K562 (cell line): Measurements from ENCODE around the gene ATXN10. TPM values are rescaled to one million over a fixed set of nuclear protein-coding genes. Genes with fewer than 3 reads are reported as not detected.

ENCODE experiments used
- ATAC-seq: fragments of 200-7000 bp; cut with Tn5 transposase; 3 replicates; pipeline ENCODE4 v1.9.1; 2020; ENCODE audit warnings: moderate library complexity
- BruUV-seq: library from RNA; stranded (reverse); fragments of 400-500 nt; replicated peaks from 2 replicates; lab custom pipeline; 2021; lab: Mats Ljungman, UMichigan
- CTCF ChIA-PET: fragments of 300-600 bp; formaldehyde crosslinking; extraction: SDS; loops from one replicate; lab custom pipeline; 2021; ENCODE audit warnings: low intra/inter-chr PET ratio; lab: Yijun Ruan, JAX
- POLR2A ChIA-PET: fragments of 300-600, 350-650 bp; sonication (Branson Sonifier 250); formaldehyde crosslinking; extraction: SDS; loops from one replicate; lab custom pipeline; 2021; ENCODE audit warnings: antibody characterized with exemption, inconsistent platforms; lab: Yijun Ruan, JAX
- DNase-seq, 4 experiments: peaks; one replicate each; pipeline versions ENCODE4 v3.0.0 to v3.0.0-alpha.2; 2011 to 2018; ENCODE audit warnings: low spot score in 3 of 4, mixed read lengths in 3 of 4; ENCODE audit errors: extremely low read depth in 1 of 4
- FAIRE-seq: peaks from 2 replicates; lab custom pipeline; 2011; peaks lifted over from hg19 to GRCh38; lab: Jason Lieb, UNC
- H2AFZ ChIP-seq: 2 replicates; pipeline ENCODE4 v1.6.0; 2011; ENCODE audit warnings: low read depth, low read length, control low read depth, inconsistent platforms
- H3K27ac ChIP-seq: fragments of 200-600 bp; 3 replicates; pipeline ENCODE4 v1.8.0; 2011; ENCODE audit warnings: low read depth, mild to moderate bottlenecking, control low read depth, inconsistent platforms, low read length, moderate library complexity, mixed read lengths; ENCODE audit errors: extremely low read depth
- H3K27me3 ChIP-seq, 2 experiments: fragments of 300-600 bp in 1 of 2; 2 replicates in 1 of 2; 3 replicates in 1 of 2; pipeline versions ENCODE4 v1.6.0 to v1.8.0; 2011; ENCODE audit warnings: inconsistent platforms in 2 of 2, low read length in 2 of 2, mild to moderate bottlenecking in 1 of 2, mixed read lengths in 1 of 2, moderate library complexity in 1 of 2; ENCODE audit not compliant: control insufficient read depth in 2 of 2, insufficient read depth in 2 of 2
- H3K36me3 ChIP-seq: fragments of 300-600 bp; 3 replicates; pipeline ENCODE4 v1.8.0; 2011; ENCODE audit warnings: mild to moderate bottlenecking, low read length, inconsistent platforms; ENCODE audit not compliant: control insufficient read depth, insufficient read depth
- H3K4me1 ChIP-seq, 2 experiments: fragments of 200-600 bp in 1 of 2; replicated peaks in 1 of 2; 2 replicates in 1 of 2; 3 replicates in 1 of 2; pipeline versions ENCODE4 v1.5.1 to v1.8.0; 2011; ENCODE audit warnings: inconsistent platforms in 2 of 2, low read length in 2 of 2, mild to moderate bottlenecking in 1 of 2, mixed read lengths in 1 of 2, moderate library complexity in 1 of 2; ENCODE audit not compliant: control insufficient read depth in 2 of 2, insufficient read depth in 2 of 2
- H3K4me2 ChIP-seq: 2 replicates; pipeline ENCODE4 v1.6.1; 2011; ENCODE audit warnings: low read length, control low read depth, inconsistent platforms, mixed read lengths; ENCODE audit not compliant: insufficient read depth
- H3K4me3 ChIP-seq: fragments of 200-600 bp; sonication (generic), shearing (Covaris generic); 2 replicates; pipeline ENCODE4 v1.5.1; 2016; ENCODE audit warnings: control low read depth, inconsistent platforms
- H3K79me2 ChIP-seq: fragments of 200-600 bp; 3 replicates; pipeline ENCODE4 v1.8.0; 2011; ENCODE audit warnings: low read length, inconsistent platforms; ENCODE audit not compliant: control insufficient read depth, insufficient read depth
- H3K9ac ChIP-seq, 2 experiments: 2 replicates each; pipeline versions ENCODE4 v1.6.0 to v1.6.1; 2011; ENCODE audit warnings: low read depth in 2 of 2, low read length in 2 of 2, control low read depth in 1 of 2, inconsistent platforms in 1 of 2, mild to moderate bottlenecking in 1 of 2, mixed read lengths in 1 of 2; ENCODE audit not compliant: insufficient read depth in 1 of 2
- H3K9me1 ChIP-seq: one replicate; pipeline ENCODE4 v1.6.0; 2011; ENCODE audit warnings: inconsistent platforms, mild to moderate bottlenecking, low read length, moderate library complexity; ENCODE audit not compliant: control insufficient read depth, insufficient read depth
- H3K9me3 ChIP-seq: replicated peaks from 2 replicates; pipeline ENCODE4 v1.5.1; 2011; ENCODE audit warnings: low read depth, low read length, inconsistent platforms; ENCODE audit not compliant: control insufficient read depth, insufficient read depth
- H4K20me1 ChIP-seq: replicated peaks from 2 replicates; pipeline ENCODE4 v1.6.1; 2011; ENCODE audit warnings: low read length, inconsistent platforms, mixed read lengths; ENCODE audit not compliant: control insufficient read depth, insufficient read depth
- CREBBP ChIP-seq: IDR thresholded peaks from one replicate; pipeline ENCODE4 v1.6.1; 2012; ENCODE audit warnings: low read depth, mild to moderate bottlenecking, control low read depth, inconsistent platforms, low read length
- FUS ChIP-seq: fragments of 200-400 bp; formaldehyde crosslinking; optimal IDR thresholded peaks from 2 replicates; pipeline ENCODE3; 2017; ENCODE audit warnings: low read depth, low read length
- LEF1 ChIP-seq: fragments of 450-650 bp; IDR thresholded peaks from 2 replicates; pipeline ENCODE4 v1.6.1; 2016; ENCODE audit warnings: mild to moderate bottlenecking
- RBM17 ChIP-seq: fragments of 200-400 bp; formaldehyde crosslinking; IDR thresholded peaks from 2 replicates; pipeline ENCODE4 v1.6.1; 2017; ENCODE audit warnings: low read depth, mild to moderate bottlenecking, low read length, borderline replicate concordance
- STAT5B ChIP-seq: fragments of 250-450 bp; sonication (Bioruptor Pico); IDR thresholded peaks from 2 replicates; pipeline ENCODE4 v1.8.0; 2021; ENCODE audit warnings: mild to moderate bottlenecking, inconsistent platforms
- ZBTB1 ChIP-seq: sonication (generic); formaldehyde crosslinking; IDR thresholded peaks from 2 replicates; pipeline ENCODE4 v1.8.1; 2023; ENCODE audit warnings: missing genetic modification reagents, low read depth, mild to moderate bottlenecking, borderline replicate concordance
- ZBTB34 ChIP-seq: fragments of 250-450 bp; sonication (Bioruptor Pico); IDR thresholded peaks from 2 replicates; pipeline ENCODE4 v1.8.0; 2021; ENCODE audit warnings: mild to moderate bottlenecking, moderate library complexity
- ZBTB40 ChIP-seq, 2 experiments: fragments of 450-650 bp in 1 of 2; sonication (generic) in 1 of 2; formaldehyde crosslinking in 1 of 2; IDR thresholded peaks; 2 replicates each; pipeline versions ENCODE4 v1.7.1 to v1.9.0; 2016 to 2022; ENCODE audit warnings: inconsistent platforms in 1 of 2, mild to moderate bottlenecking in 1 of 2, missing genetic modification reagents in 1 of 2
- ZNF121 ChIP-seq: sonication (generic); formaldehyde crosslinking; conservative IDR thresholded peaks from 2 replicates; pipeline ENCODE4 v1.8.0; 2022; ENCODE audit warnings: missing genetic modification reagents
- ZNF431 ChIP-seq: sonication (generic); formaldehyde crosslinking; IDR thresholded peaks from 2 replicates; pipeline ENCODE4 v1.8.0; 2022; ENCODE audit warnings: mild to moderate bottlenecking, missing genetic modification reagents
- WGBS: fragments of 100-300 bp; shearing (Covaris generic); methylation state at CpG from one replicate; pipeline ENCODE4 v1.1.6; 2016; ENCODE audit warnings: low coverage, mixed read lengths; ENCODE audit not compliant: insufficient coverage; ENCODE audit errors: missing lambda C conversion rate; 5-methylcytosine and 5-hydroxymethylcytosine counted together
- in situ Hi-C: fragments of 300-500 bp; cut with MboI; formaldehyde crosslinking; loops from 4 replicates; pipeline ENCODE4 v1.15.0; 2018; ENCODE audit warnings: inconsistent platforms, mixed read lengths
- intact Hi-C: fragments of 100-400 bp; cut with micrococcal nuclease; formaldehyde crosslinking; loops from 2 replicates; pipeline ENCODE4 v1.14.2; 2022
- polyA plus RNA-seq, 8 experiments: library from polyadenylated mRNA; depleted of rRNA in 4 of 8; stranded (reverse) in 5 of 8; unstranded in 3 of 8; fragments of >200 nt; fragmentation: Nextera tagmentation in 2 of 8; fragmentation: Illumina TruSeq in 1 of 8; extraction: Ambion mirVana in 2 of 8; extraction: Trizol in 1 of 8; gene quantifications; 2 replicates each; pipeline versions ENCODE4 v1.2.1 to v1.2.3, GENCODE V29; 2011 to 2014; ENCODE audit warnings: inconsistent platforms in 1 of 8, missing spikeins in 1 of 8
- total RNA-seq, 7 experiments: library from RNA; depleted of rRNA in 6 of 7; stranded (reverse); fragments of >200 nt in 6 of 7; fragmentation: Illumina TruSeq in 2 of 7; extraction: Trizol in 2 of 7; gene quantifications; 2 replicates each; pipeline versions ENCODE4 v1.2.1 to v1.2.3, GENCODE V29; 2011 to 2021; ENCODE audit warnings: low replicate concordance in 1 of 7
- TF ChIP-seq, protein P1 (sequence below): sonication (generic); formaldehyde crosslinking; IDR thresholded peaks from 2 replicates; pipeline ENCODE4 v1.5.0; 2020; ENCODE audit warnings: missing genetic modification reagents

ATXN10 gene
- total and polyA plus RNA-seq, 9 of the 15 experiments (the other 6 are each of a cell fraction or from before 2014, with no cell fraction given), result 11.5 to 190 (median 33.6) TPM

GRCh38 chr22:45630436-45630835, 41.2 kb upstream of the ATXN10 start:
- in situ Hi-C loops, result no loop called here
- TF ChIP-seq FUS (no peak), ZBTB34 (CRISPR knock-in tag) (no peak), RBM17 (no peak), ZBTB1 (CRISPR knock-in tag) (no peak), ZBTB40 (IDR thresholded peaks at IDR 0.05) (no peak), ZBTB40 (CRISPR knock-in tag; IDR thresholded peaks at IDR 0.05) (no peak), CREBBP (no peak), STAT5B (no peak), ZNF121 (CRISPR knock-in tag) (no peak), ZNF431 (CRISPR knock-in tag) (no peak), LEF1 (no peak)
- TF ChIP-seq, protein P1, sequence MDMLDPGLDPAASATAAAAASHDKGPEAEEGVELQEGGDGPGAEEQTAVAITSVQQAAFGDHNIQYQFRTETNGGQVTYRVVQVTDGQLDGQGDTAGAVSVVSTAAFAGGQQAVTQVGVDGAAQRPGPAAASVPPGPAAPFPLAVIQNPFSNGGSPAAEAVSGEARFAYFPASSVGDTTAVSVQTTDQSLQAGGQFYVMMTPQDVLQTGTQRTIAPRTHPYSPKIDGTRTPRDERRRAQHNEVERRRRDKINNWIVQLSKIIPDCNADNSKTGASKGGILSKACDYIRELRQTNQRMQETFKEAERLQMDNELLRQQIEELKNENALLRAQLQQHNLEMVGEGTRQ, result no peak

More at GRCh38 chr22:45630436-45630835, 41.2 kb upstream of the ATXN10 start:
- Histone ChIP-seq H3K4me2 (no peak overlapping the region), H2AFZ (no peak overlapping the region), H4K20me1 (no peaks in the 10 kb centered on the region), H3K4me3 (no peak overlapping the region), H3K9ac (no peak overlapping the region), H3K27ac (no peak overlapping the region), H3K27me3 (peaks cover 6 to 36% of the 10 kb centered on the region in 2 experiments; a peak in 2 of 5 replicates), H3K4me1 (peaks cover 0 to 5% of the 10 kb centered on the region in 2 experiments; a peak in 1 of 5 replicates), H3K9me1 (no peaks in the 10 kb centered on the region), H3K79me2 (no peaks in the 10 kb centered on the region), H3K36me3 (no peaks in the 10 kb centered on the region), H3K9me3 (no peaks in the 10 kb centered on the region)
- no TSS peak for BruUV-seq
- ATAC-seq, result no peak
- FAIRE-seq, result no peak
- 35% methylated on average over 15 of the region's 15 CpGs for WGBS
- CTCF ChIA-PET, result no interaction called here
- POLR2A ChIA-PET, result no interaction called here
- intact Hi-C loops, result no loop called here
- DNase-seq, result no peak
